B cell (primary cell): ENCODE measurements around the gene CDH13. TPM values are rescaled to one million over a fixed set of nuclear protein-coding genes. Genes with fewer than 3 reads are reported as not detected.

Experiments
- ATAC-seq: fragments of 200-7000 bp; cut with Tn5 transposase; one replicate; pipeline ENCODE4 v1.10.0; 2021; ENCODE audit warnings: low read depth, mild to moderate bottlenecking, moderate number of reproducible peaks, moderate library complexity
- CTCF ChIA-PET: fragments of 350-600 bp; sonication (Branson Sonifier 250); formaldehyde crosslinking; loops from one replicate; lab custom pipeline; 2021; ENCODE audit warnings: antibody characterized with exemption, inconsistent platforms; lab: Charles Lee
- POLR2A ChIA-PET: fragments of 350-600 bp; sonication (Branson Sonifier 250); formaldehyde crosslinking; loops from one replicate; lab custom pipeline; 2021; ENCODE audit warnings: antibody characterized with exemption; lab: Charles Lee
- DNase-seq: peaks from one replicate; pipeline ENCODE4 v3.0.0; 2013
- H2AFZ ChIP-seq: 2 replicates; pipeline ENCODE4 v1.6.1; 2012; ENCODE audit warnings: mild to moderate bottlenecking, low read depth, low read length; ENCODE audit not compliant: insufficient read depth, poor library complexity, severe bottlenecking
- H3K27ac ChIP-seq, 2 donors: 1 replicate in 1 of 2; 2 replicates in 1 of 2; pipeline ENCODE4 v1.5.1; 2012 to 2013; ENCODE audit warnings: low read length in 2 of 2, mild to moderate bottlenecking in 2 of 2, moderate library complexity in 1 of 2
- H3K27me3 ChIP-seq, 4 experiments: fragments of 200-600 bp in 1 of 4; sonication (generic) in 1 of 4; replicated peaks in 1 of 4; 1 replicate in 2 of 4; 2 replicates in 2 of 4; pipeline versions ENCODE4 v1.6.1 to v1.7.0; 2013 to 2016; ENCODE audit warnings: low read length in 3 of 4, mild to moderate bottlenecking in 2 of 4, mixed read lengths in 1 of 4, moderate library complexity in 1 of 4; ENCODE audit not compliant: insufficient read depth in 4 of 4, control insufficient read depth in 3 of 4; ENCODE audit errors: control extremely low read depth in 1 of 4
- H3K36me3 ChIP-seq, 2 experiments: replicated peaks in 1 of 2; 1 replicate in 1 of 2; 2 replicates in 1 of 2; pipeline versions ENCODE4 v1.6.1 to v1.7.1; 2013; ENCODE audit warnings: low read length in 1 of 2; ENCODE audit not compliant: insufficient read depth in 2 of 2, control insufficient read depth in 1 of 2; ENCODE audit errors: control extremely low read depth in 1 of 2, extremely low read depth in 1 of 2
- H3K4me1 ChIP-seq, 2 donors: fragments of 200-600 bp in 1 of 2; sonication (generic) in 1 of 2; 1 replicate in 1 of 2; 2 replicates in 1 of 2; pipeline versions ENCODE4 v1.5.1 to v1.6.1; 2013 to 2017; ENCODE audit warnings: low read length in 2 of 2; ENCODE audit not compliant: control insufficient read depth in 2 of 2, insufficient read depth in 2 of 2
- H3K4me2 ChIP-seq: replicated peaks from 2 replicates; pipeline ENCODE3; 2012; ENCODE audit warnings: mild to moderate bottlenecking, low read depth, low read length; ENCODE audit not compliant: poor library complexity, severe bottlenecking
- H3K4me3 ChIP-seq, 5 experiments: fragments of 200-600 bp in 1 of 5; sonication (generic) in 1 of 5; 1 replicate in 3 of 5; 2 replicates in 2 of 5; pipeline versions ENCODE4 v1.5.1 to v1.7.0; 2011 to 2016; ENCODE audit warnings: low read length in 4 of 5, mild to moderate bottlenecking in 4 of 5, low read depth in 2 of 5, control low read depth in 1 of 5, moderate library complexity in 1 of 5; ENCODE audit not compliant: insufficient read depth in 1 of 5; ENCODE audit errors: control extremely low read depth in 1 of 5, extremely low read depth in 1 of 5
- H3K79me2 ChIP-seq: fragments of 200-600 bp; sonication (generic); one replicate; pipeline ENCODE4 v1.6.0; 2016; ENCODE audit warnings: low read length; ENCODE audit not compliant: control insufficient read depth, insufficient read depth
- H3K9ac ChIP-seq: fragments of 200-600 bp; sonication (generic); 2 replicates; pipeline ENCODE4 v1.6.1; 2017; ENCODE audit warnings: mild to moderate bottlenecking, low read length, moderate library complexity
- H3K9me3 ChIP-seq, 3 donors: one replicate each; pipeline versions ENCODE4 v1.6.1 to v1.7.1; 2013; ENCODE audit warnings: low read length in 2 of 3; ENCODE audit not compliant: control insufficient read depth in 2 of 3, insufficient read depth in 1 of 3; ENCODE audit errors: control extremely low read depth in 1 of 3
- H4K20me1 ChIP-seq: 2 replicates; pipeline ENCODE4 v1.6.0; 2012; ENCODE audit warnings: mild to moderate bottlenecking, low read length; ENCODE audit not compliant: insufficient read depth, control insufficient read depth, poor library complexity, severe bottlenecking
- H3K27ac Mint-ChIP-seq: one replicate; pipeline ENCODE4 v1.8.0; 2021; ENCODE audit warnings: mixed read lengths
- H3K27me3 Mint-ChIP-seq: one replicate; pipeline ENCODE4 v1.8.0; 2021; ENCODE audit warnings: mixed read lengths
- H3K4me1 Mint-ChIP-seq: one replicate; pipeline ENCODE4 v1.8.0; 2021; ENCODE audit warnings: mixed read lengths
- H3K4me3 Mint-ChIP-seq: one replicate; pipeline ENCODE4 v1.8.0; 2021; ENCODE audit warnings: mixed read lengths
- H3K9me3 Mint-ChIP-seq: one replicate; pipeline ENCODE4 v1.8.0; 2022; ENCODE audit warnings: mixed read lengths; ENCODE audit not compliant: insufficient read depth
- EZH2 ChIP-seq: IDR thresholded peaks from 2 replicates; pipeline ENCODE4 v1.6.1; 2012; ENCODE audit warnings: borderline replicate concordance, low read depth, mild to moderate bottlenecking, moderate library complexity, low read length; ENCODE audit not compliant: insufficient read depth, poor library complexity, severe bottlenecking
- WGBS: methylation state at CpG from one replicate; pipeline ENCODE4 v1.1.5; 2013; ENCODE audit warnings: missing lambda C conversion rate; ENCODE audit not compliant: insufficient coverage; 5-methylcytosine and 5-hydroxymethylcytosine counted together
- intact Hi-C: fragments of 100-400 bp; cut with micrococcal nuclease; formaldehyde crosslinking; loops from one replicate; pipeline ENCODE4 v1.10.0; 2022
- polyA plus RNA-seq: library from polyadenylated mRNA; depleted of rRNA; stranded (reverse); fragments of >200 nt; gene quantifications from 2 replicates; pipeline ENCODE4 v1.2.3, GENCODE V29; 2012
- total RNA-seq, 2 donors: library from RNA; stranded (reverse); fragments of 120-200 nt in 1 of 2; gene quantifications; 1 replicate in 1 of 2; 2 replicates in 1 of 2; pipeline versions ENCODE4 v1.2.3 to v1.2.4, GENCODE V29; 2013 to 2022
- TF ChIP-seq, protein P1 (sequence below): fragments of 200-600 bp; IDR thresholded peaks from one replicate; pipeline ENCODE4 v1.8.0; 2022; ENCODE audit warnings: antibody characterized with exemption, mild to moderate bottlenecking

CDH13 gene
- total and polyA plus RNA-seq, 2 donors (not counting 1 experiment from before 2014, with no cell fraction given): not detected

DNA sequence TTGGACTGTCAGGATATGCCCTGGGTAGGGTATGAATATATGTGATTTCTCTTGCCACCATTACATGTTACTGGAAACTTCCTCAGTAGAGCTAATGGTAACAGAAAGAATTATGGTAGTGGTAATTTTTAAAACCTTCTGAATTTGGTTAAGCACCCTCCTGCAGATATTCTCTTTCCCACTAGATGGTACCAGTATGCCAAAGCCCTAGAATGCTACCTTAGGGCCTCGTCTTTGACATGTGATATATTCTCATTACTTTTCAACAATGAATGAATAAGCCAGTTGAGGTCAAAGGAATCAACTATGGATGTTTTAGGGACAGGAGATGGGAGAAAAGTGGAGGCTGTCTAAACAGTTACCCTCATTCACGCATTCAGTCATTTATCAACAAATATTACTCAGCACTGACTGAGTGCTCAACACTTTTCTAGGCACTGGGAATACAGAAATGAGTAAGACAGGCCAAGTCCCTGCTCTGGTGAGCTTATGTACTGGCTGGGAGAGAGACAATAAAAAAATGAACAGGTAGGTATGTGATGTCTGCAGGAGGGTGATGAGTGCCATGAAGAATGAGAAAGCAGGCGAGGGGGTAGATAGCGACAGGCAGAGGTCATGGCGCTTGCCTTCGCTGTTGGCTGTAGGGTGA lies 14.7 kb downstream of the CDH13 start:
- ATAC-seq: no peak
- intact Hi-C loops: no loop called here

DNA sequence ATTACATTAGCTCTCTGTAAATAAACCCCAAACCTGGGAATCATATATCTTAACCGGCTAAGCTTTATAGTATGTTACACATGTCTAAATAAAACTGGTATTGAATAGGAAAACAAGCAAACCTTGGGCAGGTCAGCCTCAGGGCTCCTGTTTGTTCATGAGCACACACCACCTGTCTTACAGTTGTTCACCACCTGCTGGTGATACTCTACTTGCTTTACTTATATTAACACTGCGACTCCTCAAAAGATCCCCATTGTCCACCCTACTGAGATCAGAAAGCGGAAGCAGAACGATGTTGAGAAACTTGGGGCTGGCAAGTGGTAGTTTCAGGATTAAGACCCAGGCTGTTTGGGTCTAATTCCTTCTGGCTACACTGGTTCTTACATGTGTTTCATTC lies 16.4 kb downstream of the CDH13 start:
- no peak overlapping the region for H3K4me2 ChIP-seq
- POLR2A ChIA-PET: no interaction called here
- no peaks in the 10 kb centered on the region for H3K27me3 ChIP-seq
- DNase-seq: no peak
- no peaks in the 10 kb centered on the region for H3K36me3 ChIP-seq
- ATAC-seq: no peak
- no peak overlapping the region for H3K4me3 ChIP-seq
- CTCF ChIA-PET: no interaction called here
- peaks cover 20% of the 10 kb centered on the region for H3K27me3 Mint-ChIP-seq
- H2AFZ ChIP-seq: no peak overlapping the region
- intact Hi-C loops: no loop called here
- WGBS: 90% methylated on average over 2 of the region's 4 CpGs
- H3K79me2 ChIP-seq: no peaks in the 10 kb centered on the region
- TF ChIP-seq, protein P1, sequence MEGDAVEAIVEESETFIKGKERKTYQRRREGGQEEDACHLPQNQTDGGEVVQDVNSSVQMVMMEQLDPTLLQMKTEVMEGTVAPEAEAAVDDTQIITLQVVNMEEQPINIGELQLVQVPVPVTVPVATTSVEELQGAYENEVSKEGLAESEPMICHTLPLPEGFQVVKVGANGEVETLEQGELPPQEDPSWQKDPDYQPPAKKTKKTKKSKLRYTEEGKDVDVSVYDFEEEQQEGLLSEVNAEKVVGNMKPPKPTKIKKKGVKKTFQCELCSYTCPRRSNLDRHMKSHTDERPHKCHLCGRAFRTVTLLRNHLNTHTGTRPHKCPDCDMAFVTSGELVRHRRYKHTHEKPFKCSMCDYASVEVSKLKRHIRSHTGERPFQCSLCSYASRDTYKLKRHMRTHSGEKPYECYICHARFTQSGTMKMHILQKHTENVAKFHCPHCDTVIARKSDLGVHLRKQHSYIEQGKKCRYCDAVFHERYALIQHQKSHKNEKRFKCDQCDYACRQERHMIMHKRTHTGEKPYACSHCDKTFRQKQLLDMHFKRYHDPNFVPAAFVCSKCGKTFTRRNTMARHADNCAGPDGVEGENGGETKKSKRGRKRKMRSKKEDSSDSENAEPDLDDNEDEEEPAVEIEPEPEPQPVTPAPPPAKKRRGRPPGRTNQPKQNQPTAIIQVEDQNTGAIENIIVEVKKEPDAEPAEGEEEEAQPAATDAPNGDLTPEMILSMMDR: no peak
- no peak for TF ChIP-seq EZH2
- no peaks in the 10 kb centered on the region for H3K9me3 ChIP-seq
- no peak overlapping the region for H3K27ac ChIP-seq
- no peaks in the 10 kb centered on the region for H3K4me1 ChIP-seq
- no peaks in the 10 kb centered on the region for H3K9me3 Mint-ChIP-seq
- H3K4me3 Mint-ChIP-seq: no peak overlapping the region
- no peaks in the 10 kb centered on the region for H3K4me1 Mint-ChIP-seq
- H3K9ac ChIP-seq: no peak overlapping the region
- no peaks in the 10 kb centered on the region for H4K20me1 ChIP-seq
- H3K27ac Mint-ChIP-seq: no peak overlapping the region

More for the DNA sequence above, 14.7 kb downstream of the CDH13 start:
- Histone ChIP-seq H3K9me3 (no peaks in the 10 kb centered on the region), H3K79me2 (no peaks in the 10 kb centered on the region), H3K4me2 (no peak overlapping the region), H3K36me3 (no peaks in the 10 kb centered on the region), H3K4me1 (no peaks in the 10 kb centered on the region), H3K9ac (no peak overlapping the region), H3K27me3 (no peaks in the 10 kb centered on the region), H4K20me1 (no peaks in the 10 kb centered on the region), H3K27ac (no peak overlapping the region), H3K4me3 (no peak overlapping the region), H2AFZ (no peak overlapping the region)
- Mint-ChIP-seq H3K4me3 (no peak overlapping the region), H3K4me1 (no peaks in the 10 kb centered on the region), H3K27ac (no peak overlapping the region), H3K9me3 (no peaks in the 10 kb centered on the region), H3K27me3 (peaks cover 17% of the 10 kb centered on the region)
- no CpG with 5 or more reads among the region's 6 CpGs for WGBS
- CTCF ChIA-PET: no interaction called here
- POLR2A ChIA-PET: no interaction called here
- DNase-seq: no peak
- TF ChIP-seq, protein P1: no peak
- no peak for TF ChIP-seq EZH2
